K562 (cell line): Measurements from ENCODE around the gene SIGLEC5. TPM values are rescaled to one million over a fixed set of nuclear protein-coding genes. Genes with fewer than 3 reads are reported as not detected.

ENCODE experiments used
- ATAC-seq: fragments of 200-7000 bp; cut with Tn5 transposase; 3 replicates; pipeline ENCODE4 v1.9.1; 2020; ENCODE audit warnings: moderate library complexity
- BruUV-seq: library from RNA; stranded (reverse); fragments of 400-500 nt; replicated peaks from 2 replicates; lab custom pipeline; 2021; lab: Mats Ljungman, UMichigan
- CTCF ChIA-PET: fragments of 300-600 bp; formaldehyde crosslinking; extraction: SDS; loops from one replicate; lab custom pipeline; 2021; ENCODE audit warnings: low intra/inter-chr PET ratio; lab: Yijun Ruan, JAX
- POLR2A ChIA-PET: fragments of 300-600, 350-650 bp; sonication (Branson Sonifier 250); formaldehyde crosslinking; extraction: SDS; loops from one replicate; lab custom pipeline; 2021; ENCODE audit warnings: antibody characterized with exemption, inconsistent platforms; lab: Yijun Ruan, JAX
- DNase-seq, 4 experiments: peaks; one replicate each; pipeline versions ENCODE4 v3.0.0 to v3.0.0-alpha.2; 2011 to 2018; ENCODE audit warnings: low spot score in 3 of 4, mixed read lengths in 3 of 4; ENCODE audit errors: extremely low read depth in 1 of 4
- FAIRE-seq: peaks from 2 replicates; lab custom pipeline; 2011; peaks lifted over from hg19 to GRCh38; lab: Jason Lieb, UNC
- H2AFZ ChIP-seq: 2 replicates; pipeline ENCODE4 v1.6.0; 2011; ENCODE audit warnings: low read depth, low read length, control low read depth, inconsistent platforms
- H3K27ac ChIP-seq: fragments of 200-600 bp; 3 replicates; pipeline ENCODE4 v1.8.0; 2011; ENCODE audit warnings: low read depth, mild to moderate bottlenecking, control low read depth, inconsistent platforms, low read length, moderate library complexity, mixed read lengths; ENCODE audit errors: extremely low read depth
- H3K27me3 ChIP-seq, 2 experiments: fragments of 300-600 bp in 1 of 2; 2 replicates in 1 of 2; 3 replicates in 1 of 2; pipeline versions ENCODE4 v1.6.0 to v1.8.0; 2011; ENCODE audit warnings: inconsistent platforms in 2 of 2, low read length in 2 of 2, mild to moderate bottlenecking in 1 of 2, mixed read lengths in 1 of 2, moderate library complexity in 1 of 2; ENCODE audit not compliant: control insufficient read depth in 2 of 2, insufficient read depth in 2 of 2
- H3K36me3 ChIP-seq: fragments of 300-600 bp; 3 replicates; pipeline ENCODE4 v1.8.0; 2011; ENCODE audit warnings: mild to moderate bottlenecking, low read length, inconsistent platforms; ENCODE audit not compliant: control insufficient read depth, insufficient read depth
- H3K4me1 ChIP-seq, 2 experiments: fragments of 200-600 bp in 1 of 2; replicated peaks in 1 of 2; 2 replicates in 1 of 2; 3 replicates in 1 of 2; pipeline versions ENCODE4 v1.5.1 to v1.8.0; 2011; ENCODE audit warnings: inconsistent platforms in 2 of 2, low read length in 2 of 2, mild to moderate bottlenecking in 1 of 2, mixed read lengths in 1 of 2, moderate library complexity in 1 of 2; ENCODE audit not compliant: control insufficient read depth in 2 of 2, insufficient read depth in 2 of 2
- H3K4me2 ChIP-seq: 2 replicates; pipeline ENCODE4 v1.6.1; 2011; ENCODE audit warnings: low read length, control low read depth, inconsistent platforms, mixed read lengths; ENCODE audit not compliant: insufficient read depth
- H3K4me3 ChIP-seq: fragments of 200-600 bp; sonication (generic), shearing (Covaris generic); 2 replicates; pipeline ENCODE4 v1.5.1; 2016; ENCODE audit warnings: control low read depth, inconsistent platforms
- H3K79me2 ChIP-seq: fragments of 200-600 bp; 3 replicates; pipeline ENCODE4 v1.8.0; 2011; ENCODE audit warnings: low read length, inconsistent platforms; ENCODE audit not compliant: control insufficient read depth, insufficient read depth
- H3K9ac ChIP-seq, 2 experiments: 2 replicates each; pipeline versions ENCODE4 v1.6.0 to v1.6.1; 2011; ENCODE audit warnings: low read depth in 2 of 2, low read length in 2 of 2, control low read depth in 1 of 2, inconsistent platforms in 1 of 2, mild to moderate bottlenecking in 1 of 2, mixed read lengths in 1 of 2; ENCODE audit not compliant: insufficient read depth in 1 of 2
- H3K9me1 ChIP-seq: one replicate; pipeline ENCODE4 v1.6.0; 2011; ENCODE audit warnings: inconsistent platforms, mild to moderate bottlenecking, low read length, moderate library complexity; ENCODE audit not compliant: control insufficient read depth, insufficient read depth
- H3K9me3 ChIP-seq: replicated peaks from 2 replicates; pipeline ENCODE4 v1.5.1; 2011; ENCODE audit warnings: low read depth, low read length, inconsistent platforms; ENCODE audit not compliant: control insufficient read depth, insufficient read depth
- H4K20me1 ChIP-seq: replicated peaks from 2 replicates; pipeline ENCODE4 v1.6.1; 2011; ENCODE audit warnings: low read length, inconsistent platforms, mixed read lengths; ENCODE audit not compliant: control insufficient read depth, insufficient read depth
- BHLHE40 ChIP-seq: IDR thresholded peaks from 2 replicates; pipeline ENCODE4 v1.6.1; 2011; ENCODE audit warnings: low read length, improper control_type of control experiment
- CHD2 ChIP-seq: IDR thresholded peaks from 2 replicates; pipeline ENCODE4 v1.6.1; 2011; ENCODE audit warnings: low read depth, low read length
- ETV5 ChIP-seq: sonication (generic); formaldehyde crosslinking; IDR thresholded peaks from 2 replicates; pipeline ENCODE4 v1.4.0; 2020; ENCODE audit warnings: low read depth, mild to moderate bottlenecking, missing genetic modification reagents
- NFIC ChIP-seq: fragments of 450-650 bp; IDR thresholded peaks from 2 replicates; pipeline ENCODE4 v1.6.1; 2017; ENCODE audit warnings: mild to moderate bottlenecking, inconsistent platforms
- POLR2A ChIP-seq: fragments of 450-650 bp; conservative IDR thresholded peaks from 2 replicates; pipeline ENCODE4 v1.6.1; 2016
- POLR3G ChIP-seq: IDR thresholded peaks from 2 replicates; pipeline ENCODE4 v1.6.1; 2011; ENCODE audit not compliant: insufficient read length, insufficient replicate concordance; ENCODE audit errors: extremely low read depth
- SOX6 ChIP-seq: fragments of 450-650 bp; IDR thresholded peaks from 2 replicates; pipeline ENCODE4 v1.6.1; 2014; ENCODE audit warnings: mild to moderate bottlenecking
- TEAD4 ChIP-seq, 2 experiments: sonication (generic) in 1 of 2; formaldehyde crosslinking in 1 of 2; IDR thresholded peaks; 2 replicates each; pipeline versions ENCODE4 v1.6.1 to v1.8.0; 2012 to 2022; ENCODE audit warnings: borderline replicate concordance in 1 of 2, inconsistent platforms in 1 of 2, low read length in 1 of 2, mild to moderate bottlenecking in 1 of 2, missing genetic modification reagents in 1 of 2
- ZNF75A ChIP-seq: fragments of 450-650 bp; formaldehyde crosslinking; IDR thresholded peaks from 2 replicates; pipeline ENCODE4 v1.4.0; 2020; ENCODE audit warnings: mild to moderate bottlenecking
- WGBS: fragments of 100-300 bp; shearing (Covaris generic); methylation state at CpG from one replicate; pipeline ENCODE4 v1.1.6; 2016; ENCODE audit warnings: low coverage, mixed read lengths; ENCODE audit not compliant: insufficient coverage; ENCODE audit errors: missing lambda C conversion rate; 5-methylcytosine and 5-hydroxymethylcytosine counted together
- in situ Hi-C: fragments of 300-500 bp; cut with MboI; formaldehyde crosslinking; loops from 4 replicates; pipeline ENCODE4 v1.15.0; 2018; ENCODE audit warnings: inconsistent platforms, mixed read lengths
- intact Hi-C: fragments of 100-400 bp; cut with micrococcal nuclease; formaldehyde crosslinking; loops from 2 replicates; pipeline ENCODE4 v1.14.2; 2022
- polyA plus RNA-seq, 8 experiments: library from polyadenylated mRNA; depleted of rRNA in 4 of 8; stranded (reverse) in 5 of 8; unstranded in 3 of 8; fragments of >200 nt; fragmentation: Nextera tagmentation in 2 of 8; fragmentation: Illumina TruSeq in 1 of 8; extraction: Ambion mirVana in 2 of 8; extraction: Trizol in 1 of 8; gene quantifications; 2 replicates each; pipeline versions ENCODE4 v1.2.1 to v1.2.3, GENCODE V29; 2011 to 2014; ENCODE audit warnings: inconsistent platforms in 1 of 8, missing spikeins in 1 of 8
- total RNA-seq, 7 experiments: library from RNA; depleted of rRNA in 6 of 7; stranded (reverse); fragments of >200 nt in 6 of 7; fragmentation: Illumina TruSeq in 2 of 7; extraction: Trizol in 2 of 7; gene quantifications; 2 replicates each; pipeline versions ENCODE4 v1.2.1 to v1.2.3, GENCODE V29; 2011 to 2021; ENCODE audit warnings: low replicate concordance in 1 of 7
- TF ChIP-seq, protein P1 (sequence below): sonication (generic); formaldehyde crosslinking; IDR thresholded peaks from 2 replicates; pipeline ENCODE4 v1.8.0; 2022; ENCODE audit warnings: mild to moderate bottlenecking, missing genetic modification reagents
- TF ChIP-seq, protein P2 (sequence below), 2 experiments: fragments of 450-650 bp; IDR thresholded peaks; 2 replicates each; pipeline ENCODE4 v1.6.1; 2018; ENCODE audit warnings: mild to moderate bottlenecking in 2 of 2, low read depth in 1 of 2; ENCODE audit not compliant: partially characterized antibody in 2 of 2

SIGLEC5 gene
- total and polyA plus RNA-seq, 9 of the 15 experiments (the other 6 are each of a cell fraction or from before 2014, with no cell fraction given) = 0.14 TPM; not detected in 8

- in situ Hi-C loops (no loop called here), intact Hi-C loops (no loop called here)
- Histone ChIP-seq H3K9ac (no peak overlapping the region), H3K4me2 (no peak overlapping the region), H4K20me1 (no peaks in the 10 kb centered on the region), H2AFZ (no peak overlapping the region), H3K4me3 (no peak overlapping the region), H3K9me3 (peaks cover 53% of the 10 kb centered on the region), H3K27ac (no peak overlapping the region), H3K27me3 (no peaks in the 10 kb centered on the region), H3K4me1 (peaks cover 0 to 3% of the 10 kb centered on the region in 2 experiments; a peak in 2 of 5 replicates), H3K9me1 (no peaks in the 10 kb centered on the region), H3K79me2 (no peaks in the 10 kb centered on the region), H3K36me3 (peaks cover 71% of the 10 kb centered on the region)
- DNase-seq (no peak), FAIRE-seq (no peak), ATAC-seq (no peak)
- ChIA-PET CTCF (no interaction called here), POLR2A (interaction anchor here (0.6 to 0.8 kb wide), 2 partner anchors 81 to 477 kb away, joined by 3 read pairs; no protein-coding TSS in a partner anchor)
- over 99% methylated on average over 9 of the region's 9 CpGs for WGBS
- no TSS peak for BruUV-seq
- TF ChIP-seq, protein P1, sequence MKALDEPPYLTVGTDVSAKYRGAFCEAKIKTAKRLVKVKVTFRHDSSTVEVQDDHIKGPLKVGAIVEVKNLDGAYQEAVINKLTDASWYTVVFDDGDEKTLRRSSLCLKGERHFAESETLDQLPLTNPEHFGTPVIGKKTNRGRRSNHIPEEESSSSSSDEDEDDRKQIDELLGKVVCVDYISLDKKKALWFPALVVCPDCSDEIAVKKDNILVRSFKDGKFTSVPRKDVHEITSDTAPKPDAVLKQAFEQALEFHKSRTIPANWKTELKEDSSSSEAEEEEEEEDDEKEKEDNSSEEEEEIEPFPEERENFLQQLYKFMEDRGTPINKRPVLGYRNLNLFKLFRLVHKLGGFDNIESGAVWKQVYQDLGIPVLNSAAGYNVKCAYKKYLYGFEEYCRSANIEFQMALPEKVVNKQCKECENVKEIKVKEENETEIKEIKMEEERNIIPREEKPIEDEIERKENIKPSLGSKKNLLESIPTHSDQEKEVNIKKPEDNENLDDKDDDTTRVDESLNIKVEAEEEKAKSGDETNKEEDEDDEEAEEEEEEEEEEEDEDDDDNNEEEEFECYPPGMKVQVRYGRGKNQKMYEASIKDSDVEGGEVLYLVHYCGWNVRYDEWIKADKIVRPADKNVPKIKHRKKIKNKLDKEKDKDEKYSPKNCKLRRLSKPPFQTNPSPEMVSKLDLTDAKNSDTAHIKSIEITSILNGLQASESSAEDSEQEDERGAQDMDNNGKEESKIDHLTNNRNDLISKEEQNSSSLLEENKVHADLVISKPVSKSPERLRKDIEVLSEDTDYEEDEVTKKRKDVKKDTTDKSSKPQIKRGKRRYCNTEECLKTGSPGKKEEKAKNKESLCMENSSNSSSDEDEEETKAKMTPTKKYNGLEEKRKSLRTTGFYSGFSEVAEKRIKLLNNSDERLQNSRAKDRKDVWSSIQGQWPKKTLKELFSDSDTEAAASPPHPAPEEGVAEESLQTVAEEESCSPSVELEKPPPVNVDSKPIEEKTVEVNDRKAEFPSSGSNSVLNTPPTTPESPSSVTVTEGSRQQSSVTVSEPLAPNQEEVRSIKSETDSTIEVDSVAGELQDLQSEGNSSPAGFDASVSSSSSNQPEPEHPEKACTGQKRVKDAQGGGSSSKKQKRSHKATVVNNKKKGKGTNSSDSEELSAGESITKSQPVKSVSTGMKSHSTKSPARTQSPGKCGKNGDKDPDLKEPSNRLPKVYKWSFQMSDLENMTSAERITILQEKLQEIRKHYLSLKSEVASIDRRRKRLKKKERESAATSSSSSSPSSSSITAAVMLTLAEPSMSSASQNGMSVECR (CRISPR knock-in tag) = no peak
- TF ChIP-seq ETV5 (CRISPR knock-in tag) = no peak
- TF ChIP-seq POLR3G = no peak
- TF ChIP-seq BHLHE40 = no peak
- no peak for TF ChIP-seq POLR2A
- peak; percentile 45; the same call in 1 of the 2 replicates for TF ChIP-seq TEAD4 (IDR thresholded peaks at IDR 0.05; ENCODE audit: low read length)
- no peak for TF ChIP-seq TEAD4 (CRISPR knock-in tag; IDR thresholded peaks at IDR 0.05; ENCODE audit: borderline replicate concordance)
- peak; percentile 99 for TF ChIP-seq ZNF75A (CRISPR knock-in tag)
- TF ChIP-seq NFIC = no peak
- peak; percentile 75; the same call in 1 of the 2 replicates for TF ChIP-seq SOX6
- TF ChIP-seq, protein P2, sequence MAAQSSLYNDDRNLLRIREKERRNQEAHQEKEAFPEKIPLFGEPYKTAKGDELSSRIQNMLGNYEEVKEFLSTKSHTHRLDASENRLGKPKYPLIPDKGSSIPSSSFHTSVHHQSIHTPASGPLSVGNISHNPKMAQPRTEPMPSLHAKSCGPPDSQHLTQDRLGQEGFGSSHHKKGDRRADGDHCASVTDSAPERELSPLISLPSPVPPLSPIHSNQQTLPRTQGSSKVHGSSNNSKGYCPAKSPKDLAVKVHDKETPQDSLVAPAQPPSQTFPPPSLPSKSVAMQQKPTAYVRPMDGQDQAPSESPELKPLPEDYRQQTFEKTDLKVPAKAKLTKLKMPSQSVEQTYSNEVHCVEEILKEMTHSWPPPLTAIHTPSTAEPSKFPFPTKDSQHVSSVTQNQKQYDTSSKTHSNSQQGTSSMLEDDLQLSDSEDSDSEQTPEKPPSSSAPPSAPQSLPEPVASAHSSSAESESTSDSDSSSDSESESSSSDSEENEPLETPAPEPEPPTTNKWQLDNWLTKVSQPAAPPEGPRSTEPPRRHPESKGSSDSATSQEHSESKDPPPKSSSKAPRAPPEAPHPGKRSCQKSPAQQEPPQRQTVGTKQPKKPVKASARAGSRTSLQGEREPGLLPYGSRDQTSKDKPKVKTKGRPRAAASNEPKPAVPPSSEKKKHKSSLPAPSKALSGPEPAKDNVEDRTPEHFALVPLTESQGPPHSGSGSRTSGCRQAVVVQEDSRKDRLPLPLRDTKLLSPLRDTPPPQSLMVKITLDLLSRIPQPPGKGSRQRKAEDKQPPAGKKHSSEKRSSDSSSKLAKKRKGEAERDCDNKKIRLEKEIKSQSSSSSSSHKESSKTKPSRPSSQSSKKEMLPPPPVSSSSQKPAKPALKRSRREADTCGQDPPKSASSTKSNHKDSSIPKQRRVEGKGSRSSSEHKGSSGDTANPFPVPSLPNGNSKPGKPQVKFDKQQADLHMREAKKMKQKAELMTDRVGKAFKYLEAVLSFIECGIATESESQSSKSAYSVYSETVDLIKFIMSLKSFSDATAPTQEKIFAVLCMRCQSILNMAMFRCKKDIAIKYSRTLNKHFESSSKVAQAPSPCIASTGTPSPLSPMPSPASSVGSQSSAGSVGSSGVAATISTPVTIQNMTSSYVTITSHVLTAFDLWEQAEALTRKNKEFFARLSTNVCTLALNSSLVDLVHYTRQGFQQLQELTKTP (IDR thresholded peaks at IDR 0.05; ENCODE audit: low read depth in 1 of 2, partially characterized antibody in 2 of 2) = peak in 1 of 2 experiments; percentile 25
- TF ChIP-seq CHD2 = 0 out of 2 replicates have a peak, but pooled peaks have one; percentile 17
Measured at GRCh38 chr19:51587264-51588191, 42.7 kb downstream of the SIGLEC5 start.
